ENCODE results near the gene AHCY.
"Not testable (repeated sequence)": the region's sequence is repeated elsewhere in the genome, so short reads cannot be mapped to it uniquely, and the experiment has no call there.

The AHCY gene

DNA sequence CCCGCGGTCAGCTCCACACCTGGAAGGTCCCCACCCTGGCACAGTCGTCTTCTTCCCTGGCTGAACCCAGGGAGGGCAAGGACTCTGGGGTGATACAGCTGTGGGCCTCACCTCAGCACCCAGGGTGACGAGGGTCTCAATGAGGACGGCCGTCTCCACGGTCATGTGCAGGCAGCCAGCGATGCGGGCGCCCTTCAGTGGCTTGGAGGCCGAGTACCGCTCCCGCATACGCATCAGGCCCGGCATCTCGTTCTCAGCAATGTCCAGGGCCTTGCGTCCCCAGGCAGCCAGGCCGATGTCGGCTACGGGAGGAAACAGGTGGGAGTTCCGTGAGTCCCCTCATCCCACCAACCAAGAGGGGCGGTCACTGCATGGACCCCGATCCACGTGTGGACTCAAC lies 7.9 kb downstream of the AHCY start:
- no peak for DNase-seq

DNA sequence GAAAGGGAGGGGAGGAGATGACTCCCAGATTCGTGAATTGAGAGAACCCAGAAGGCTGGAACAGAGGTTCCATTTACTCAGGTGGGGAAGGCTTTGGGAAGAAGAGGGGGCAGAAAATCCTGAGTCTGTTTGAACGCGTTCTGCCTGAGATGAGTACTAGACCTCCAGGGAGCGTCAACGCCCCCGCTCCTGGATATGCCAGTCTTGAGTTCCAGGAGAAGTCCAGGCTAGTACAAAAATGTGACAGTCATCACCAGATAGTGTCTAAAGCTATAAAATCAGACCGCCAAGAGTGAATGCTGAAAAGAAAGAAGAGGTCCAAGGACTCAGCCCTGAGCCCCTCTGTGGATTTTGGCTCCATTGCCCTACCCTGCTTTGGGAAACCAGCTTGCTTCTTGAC lies 8.6 kb downstream of the AHCY start:
- DNase-seq = no peak

- no peak for DNase-seq
These were observed 9.6 kb downstream of the AHCY start for GRCh38 chr20:34293589-34293988.

GRCh38 chr20:34293119-34293518 lies 10.0 kb downstream of the AHCY start:
- no peak for DNase-seq

GRCh38 chr20:34292496-34292895 lies 10.7 kb downstream of the AHCY start:
- DNase-seq = no peak

DNA sequence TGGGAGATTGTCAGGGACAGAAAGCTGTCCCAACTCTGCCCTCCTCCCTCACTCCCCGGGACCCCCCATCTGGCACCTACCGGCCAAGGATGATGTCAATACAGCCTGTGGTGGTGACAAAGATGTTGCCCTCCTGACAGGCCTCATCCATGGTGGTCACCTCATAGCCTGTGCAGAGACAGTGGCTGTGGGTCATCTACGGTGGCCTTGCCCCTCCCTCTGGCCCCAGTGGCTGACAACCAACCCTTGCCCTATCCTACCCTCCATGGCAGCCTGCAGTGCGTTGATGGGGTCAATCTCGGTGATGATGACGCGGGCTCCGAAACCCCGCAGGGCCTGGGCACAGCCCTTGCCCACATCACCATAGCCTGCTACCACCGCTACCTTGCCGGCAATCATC lies 12.7 kb downstream of the AHCY start:
- DNase-seq = no peak

DNA sequence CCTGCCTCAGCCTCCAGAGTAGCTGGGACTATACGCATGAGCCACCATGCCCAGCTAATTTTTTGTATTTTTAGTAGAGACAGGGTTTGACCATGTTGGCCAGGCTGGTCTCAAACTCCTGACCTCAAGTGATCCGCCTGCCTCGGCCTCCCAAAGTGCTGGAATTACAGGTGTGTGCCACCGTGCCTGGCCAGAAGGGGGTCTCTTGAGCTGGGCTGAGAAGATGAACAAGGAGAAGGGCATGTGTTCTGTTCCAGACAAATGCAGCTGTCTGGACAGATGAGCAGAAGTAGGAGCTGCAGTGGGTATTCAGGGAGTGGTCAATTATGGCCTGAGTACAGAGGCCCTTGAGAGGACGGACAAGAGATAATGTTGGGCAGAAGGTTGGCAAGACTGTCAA lies 15.7 kb downstream of the AHCY start:
- DNase-seq = not testable (repeated sequence)

DNA sequence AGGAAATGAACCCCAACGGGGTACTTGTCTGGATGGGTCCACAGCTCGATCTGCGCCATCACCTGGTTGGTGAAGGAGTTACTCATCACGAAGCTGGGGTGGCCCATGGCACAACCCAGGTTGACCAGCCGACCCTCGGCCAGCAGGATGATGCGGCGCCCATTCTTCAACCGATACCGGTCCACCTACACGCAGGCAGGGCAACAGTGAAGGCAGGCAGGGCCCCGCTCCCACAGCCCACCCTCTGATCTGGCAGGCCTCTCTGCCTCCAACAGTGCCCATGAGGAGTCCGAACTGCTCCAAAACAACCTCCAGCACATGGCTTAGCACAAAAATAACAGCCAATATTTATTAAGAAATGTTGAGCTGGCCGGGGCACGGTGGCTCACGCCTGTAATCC lies 17.7 kb downstream of the AHCY start:
- DNase-seq = no peak

DNA sequence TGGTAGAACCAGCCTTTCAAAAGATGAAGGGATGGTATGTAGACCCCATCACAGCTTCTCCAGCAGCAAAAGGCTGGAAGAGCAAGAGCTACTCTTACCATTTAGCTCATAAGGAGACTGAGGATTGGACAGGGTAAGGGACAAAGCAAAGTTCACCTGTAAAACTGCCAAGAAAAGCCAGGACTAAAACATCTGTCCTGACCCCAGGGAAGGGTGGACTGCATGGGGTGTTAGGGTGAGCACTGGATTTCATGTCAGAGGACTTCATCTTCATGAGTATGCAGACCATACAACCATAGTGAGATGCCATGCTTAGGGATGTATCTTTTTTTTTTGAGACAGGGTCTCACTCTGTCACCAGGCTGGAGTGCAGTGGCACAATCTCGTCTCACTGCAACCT lies 19.3 kb downstream of the AHCY start:
- no peak for DNase-seq

DNA sequence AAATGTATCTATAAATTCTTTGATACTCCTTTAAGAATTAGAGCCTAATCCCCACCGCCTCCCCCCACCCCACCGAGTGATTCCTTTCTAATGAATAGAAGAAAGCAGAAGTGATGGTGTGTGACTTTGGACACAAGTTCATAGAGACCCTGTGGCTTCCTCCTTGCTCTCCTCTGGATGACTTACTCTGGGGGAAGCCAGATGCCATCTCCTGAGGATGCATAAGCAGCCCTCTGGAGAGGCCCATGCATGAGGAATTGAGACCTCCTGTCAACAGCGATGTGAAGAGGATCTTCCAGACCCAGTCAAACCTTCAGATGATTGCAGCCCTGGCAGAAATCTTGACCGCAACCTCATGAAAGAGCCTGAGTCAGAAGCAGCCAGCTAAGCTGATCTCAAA lies 21.1 kb downstream of the AHCY start:
- no peak for DNase-seq

- DNase-seq = no peak
These were observed 22.0 kb downstream of the AHCY start for GRCh38 chr20:34281177-34281576.

- DNase-seq = no peak
These were observed 28.5 kb downstream of the AHCY start for GRCh38 chr20:34274694-34275093.

DNA sequence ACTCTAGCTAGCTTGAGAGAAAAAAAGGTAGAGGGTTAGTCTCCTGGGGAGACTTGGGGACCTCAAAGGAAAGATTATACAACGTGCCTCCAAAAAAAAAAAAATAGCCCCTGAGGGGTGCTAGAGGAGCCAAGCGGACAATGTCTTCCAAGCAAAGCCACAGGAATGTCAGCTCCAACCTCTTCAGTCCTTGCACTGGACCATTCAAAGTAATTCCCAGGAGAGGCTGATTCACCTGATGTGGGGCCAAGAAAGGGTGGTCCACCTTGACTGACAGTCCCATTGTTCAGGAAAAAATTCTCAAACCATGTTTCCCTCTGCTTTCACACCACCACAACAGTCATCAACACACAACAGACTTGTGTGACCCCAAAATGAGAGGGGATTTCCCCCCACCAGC lies 31.2 kb downstream of the AHCY start:
- DNase-seq = no peak

GRCh38 chr20:34269996-34270627 lies 33.0 kb downstream of the AHCY start:
- no peak for DNase-seq

GRCh38 chr20:34268851-34269636 lies 34.1 kb downstream of the AHCY start:
- DNase-seq = peak; percentile 16 to 25

DNA sequence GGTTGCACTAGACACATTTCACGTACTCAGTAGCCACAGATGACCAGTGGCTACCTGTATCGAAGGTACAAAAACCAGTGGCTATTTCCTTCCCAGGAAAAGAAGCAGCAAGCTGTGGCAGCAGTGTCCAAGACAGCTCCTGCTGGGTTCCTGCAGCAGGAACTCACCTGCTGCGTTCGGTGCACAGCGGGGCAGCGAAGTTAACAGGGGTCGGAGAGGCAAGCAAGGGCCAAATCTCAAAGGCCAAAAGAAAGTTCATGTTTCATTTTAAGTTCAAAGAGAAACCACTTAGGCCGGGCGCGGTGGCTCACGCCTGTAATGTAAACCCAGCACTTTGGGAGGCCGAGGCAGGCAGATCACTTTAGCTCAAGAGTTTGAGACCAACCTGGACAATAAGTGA lies 35.0 kb downstream of the AHCY start:
- no peak for DNase-seq

GRCh38 chr20:34264141-34264540 lies 39.0 kb downstream of the AHCY start:
- DNase-seq = no peak

GRCh38 chr20:34263468-34263867 lies 39.7 kb downstream of the AHCY start:
- not testable (repeated sequence) for DNase-seq

DNA sequence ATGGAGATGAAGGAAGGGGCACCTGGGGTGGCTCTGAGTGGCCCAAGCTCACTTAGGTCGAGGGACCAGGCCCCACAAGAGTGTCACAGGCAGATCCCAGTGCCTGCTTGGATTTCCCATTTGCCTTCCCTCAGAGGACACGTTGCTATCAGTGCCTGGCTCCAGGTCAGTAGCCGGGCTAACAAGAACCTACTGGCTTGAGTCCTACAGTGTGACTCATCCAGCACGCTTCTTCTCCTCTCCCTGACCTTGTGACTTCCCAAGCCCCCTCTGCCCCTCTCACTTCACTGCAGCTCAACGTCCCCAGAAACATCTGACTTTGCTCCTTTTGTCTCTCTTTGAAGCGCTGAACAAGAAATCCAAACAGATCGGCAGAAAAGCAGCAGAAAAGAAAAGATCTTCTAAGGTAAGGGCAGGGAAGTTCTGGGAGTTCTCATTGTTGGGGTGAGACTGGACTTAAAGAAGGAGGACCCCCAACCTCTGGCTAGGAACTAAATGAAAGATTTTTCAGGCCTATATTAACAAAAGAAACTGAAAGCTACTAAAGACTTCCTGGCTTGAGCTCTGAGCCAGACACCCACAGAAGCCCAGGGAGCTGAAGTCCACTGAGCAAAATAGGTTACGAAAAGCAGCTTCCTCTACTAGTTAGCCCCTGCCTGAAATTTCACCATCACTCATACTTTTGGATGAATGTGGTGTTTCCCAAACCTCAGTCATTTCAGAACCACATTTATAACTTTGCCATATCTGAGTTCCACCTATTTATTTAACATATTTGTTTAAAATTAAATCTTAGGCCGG lies 40.5 kb downstream of the AHCY start:
- DNase-seq = no peak

DNA sequence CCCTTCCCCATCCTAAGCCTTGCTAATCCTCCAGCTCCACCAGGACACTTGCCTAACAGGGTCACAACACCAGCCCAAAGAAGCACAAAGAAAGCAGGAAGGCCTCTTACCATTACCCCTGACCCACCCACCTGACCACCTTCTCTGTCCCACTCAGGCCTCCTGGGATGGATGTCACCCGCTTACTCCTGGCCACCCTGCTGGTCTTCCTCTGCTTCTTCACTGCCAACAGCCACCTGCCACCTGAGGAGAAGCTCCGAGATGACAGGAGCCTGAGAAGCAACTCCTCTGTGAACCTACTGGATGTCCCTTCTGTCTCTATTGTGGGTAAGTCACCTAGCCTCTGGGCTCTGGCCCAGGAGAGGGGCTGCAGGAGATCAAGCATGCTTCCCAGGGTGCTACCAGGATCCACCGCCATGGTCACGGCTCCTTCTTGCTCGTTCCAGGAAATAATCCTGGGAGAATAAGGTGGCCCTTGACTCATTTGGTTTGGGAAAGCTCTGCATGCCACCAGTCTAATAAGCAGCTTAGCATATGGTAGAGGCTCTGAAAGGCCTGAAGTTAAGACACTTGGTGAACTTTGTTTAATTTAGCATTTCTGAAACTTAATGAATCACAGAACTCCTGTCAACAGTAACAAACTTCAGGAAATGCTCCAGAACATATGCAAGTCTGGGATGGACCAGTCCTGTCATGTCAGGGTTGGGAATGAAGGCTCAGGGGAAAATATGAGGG lies 42.8 kb downstream of the AHCY start:
- no peak for DNase-seq

DNA sequence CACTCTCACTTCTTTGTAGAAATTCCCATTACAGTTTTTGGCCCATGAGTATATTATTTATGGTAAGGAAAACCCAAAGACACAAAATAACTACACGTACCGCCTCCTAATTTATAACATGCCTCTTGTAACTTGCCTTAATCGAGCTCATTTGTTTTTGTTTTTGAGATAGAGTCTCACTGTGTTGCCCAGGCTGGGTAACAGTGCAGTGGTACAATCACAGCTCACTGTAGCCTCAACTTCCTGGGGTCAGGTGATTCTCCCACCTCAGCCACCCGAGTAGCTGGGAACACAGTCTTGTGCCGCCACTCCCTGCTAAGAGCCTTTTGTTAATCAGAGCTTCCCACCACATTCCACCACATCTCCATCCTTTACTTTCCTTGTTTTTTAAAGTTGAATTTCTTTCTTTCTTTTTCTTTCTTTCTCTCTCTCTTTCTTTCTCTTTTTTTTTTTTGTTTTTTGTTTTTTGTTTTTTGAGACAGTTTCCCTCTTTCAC lies 46.5 kb downstream of the AHCY start:
- no peak for DNase-seq

DNA sequence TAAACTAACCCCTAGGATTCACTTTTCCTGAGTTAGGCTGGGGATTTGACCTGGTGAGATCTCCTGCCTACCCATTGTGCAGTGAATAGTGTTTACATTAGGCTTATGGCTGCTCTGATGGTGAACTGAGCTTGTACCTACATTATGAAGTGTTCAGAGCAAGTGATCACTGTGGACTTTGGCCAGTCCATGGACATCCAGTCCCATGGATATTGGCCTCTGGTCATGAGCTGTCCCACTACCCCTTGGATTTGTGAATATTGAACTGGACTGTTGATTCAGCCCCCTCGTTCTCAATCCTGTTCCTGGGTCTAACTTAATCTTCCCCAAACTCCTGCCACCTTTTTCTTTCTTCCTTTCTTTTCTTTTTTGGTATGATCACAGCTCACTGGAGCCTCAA lies 48.2 kb downstream of the AHCY start:
- DNase-seq = no peak

Measured in activated CD4-positive, alpha-beta T cell treated with anti-CD3 and anti-CD28 coated beads, Interleukin-2, amount 50 U/mL, for 48 hours (primary cell).